Astrocyte of the spinal cord (primary cell): ENCODE data around the gene MROH2A.
"Not testable (repeated sequence)": the region's sequence is repeated elsewhere in the genome, so short reads cannot be mapped to it uniquely, and the experiment has no call there.

Experiments used
- DNase-seq: peaks from one replicate; pipeline ENCODE4 v3.0.0; 2011; ENCODE audit warnings: low read depth, low spot score
- H3K4me3 ChIP-seq: 2 replicates; pipeline ENCODE4 v1.5.1; 2011; ENCODE audit warnings: low read depth, mild to moderate bottlenecking, low read length, moderate library complexity
- CTCF ChIP-seq: IDR thresholded peaks from 2 replicates; pipeline ENCODE4 v1.5.1; 2012; ENCODE audit warnings: low read depth, mild to moderate bottlenecking, low read length, inconsistent platforms
- in situ Hi-C: cut with HindIII; loops from 2 replicates; pipeline ENCODE4 v1.10.0; 2017; ENCODE audit warnings: low sequenced_read_pairs

Gene MROH2A

GRCh38 chr2:233867993-233868532 is 89.9 kb downstream of the MROH2A start, which contains the start of gene MSL3B:
Gene MSL3B (minus strand): TSS chr2:233868386.
- in situ Hi-C loops, result no loop called here
- peak; percentile 55 for DNase-seq

GRCh38 chr2:233871432-233871831 is 93.3 kb downstream of the MROH2A start:
- in situ Hi-C loops, result no loop called here
- no peak for TF ChIP-seq CTCF
- H3K4me3 ChIP-seq, result no peak overlapping the region
- DNase-seq, result no peak

More at GRCh38 chr2:233867993-233868532, 89.9 kb downstream of the MROH2A start, which contains the start of gene MSL3B:
- no peak for TF ChIP-seq CTCF
- H3K4me3 ChIP-seq, result peak within 1 kb of the TSS; percentile 64

- in situ Hi-C loops, result not testable (repeated sequence)
Measured at GRCh38 chr2:233872125-233872524, 94.0 kb downstream of the MROH2A start.

GRCh38 chr2:233882353-233882752 is 104.2 kb downstream of the MROH2A start:
- no peak overlapping the region for H3K4me3 ChIP-seq
- DNase-seq, result peak; percentile 6
- TF ChIP-seq CTCF, result no peak
- in situ Hi-C loops, result no loop called here

More at GRCh38 chr2:233872125-233872524, 94.0 kb downstream of the MROH2A start:
- H3K4me3 ChIP-seq, DNase-seq: not testable (repeated sequence)
